ENCODE measurements around the gene PLCB2.

Gene PLCB2

DNA sequence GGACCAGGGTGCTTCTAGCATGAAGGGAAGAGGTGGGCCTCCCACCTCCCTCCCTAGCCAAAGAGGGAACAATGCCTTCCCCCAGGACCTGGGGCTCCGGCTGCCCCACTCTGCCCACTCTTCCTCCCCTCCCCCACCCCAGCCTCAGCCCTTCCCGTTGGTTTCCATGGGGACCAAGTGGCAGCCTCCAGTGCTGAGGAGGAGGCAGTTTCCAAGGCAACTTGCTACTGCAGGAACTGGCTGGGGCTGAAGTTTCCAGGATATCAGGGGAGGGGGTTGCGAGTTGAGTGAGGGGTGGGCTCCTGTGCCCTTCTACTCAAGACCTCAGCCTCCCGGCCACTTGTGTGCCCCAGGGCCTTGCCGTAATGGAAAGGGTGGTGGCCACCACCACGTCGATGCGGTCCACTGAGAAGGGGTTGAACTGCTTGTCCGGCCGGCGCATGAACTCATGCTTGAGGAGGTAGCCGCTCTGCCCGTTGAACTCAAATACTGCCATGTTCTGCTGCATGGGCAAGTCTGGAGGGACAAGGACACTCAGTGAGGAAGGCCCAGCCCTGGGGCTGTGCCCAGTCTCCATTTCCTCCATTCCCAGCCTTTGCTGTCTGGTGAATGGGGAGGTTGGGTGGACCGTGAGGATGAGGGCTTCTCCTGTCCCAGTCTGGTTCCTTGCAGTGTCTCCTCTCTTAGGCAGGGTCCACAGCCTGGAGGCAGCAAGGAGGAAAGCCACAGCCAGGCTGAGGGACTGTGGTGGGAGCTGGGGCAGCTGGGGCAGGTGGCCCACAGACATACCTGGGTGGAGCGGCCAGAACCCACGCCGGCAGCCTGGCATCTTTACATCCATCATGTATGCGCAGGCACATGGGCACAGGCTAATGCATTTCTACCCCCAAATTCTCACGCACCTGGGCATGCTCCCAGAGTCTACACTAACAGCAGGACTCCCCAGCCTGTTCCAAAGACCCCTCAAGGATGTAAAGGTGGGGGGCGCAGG is 13.5 kb downstream of the PLCB2 start:
- no peak for DNase-seq (ENCODE audit: extremely low read depth, low read depth)
- TF ChIP-seq, protein P1, sequence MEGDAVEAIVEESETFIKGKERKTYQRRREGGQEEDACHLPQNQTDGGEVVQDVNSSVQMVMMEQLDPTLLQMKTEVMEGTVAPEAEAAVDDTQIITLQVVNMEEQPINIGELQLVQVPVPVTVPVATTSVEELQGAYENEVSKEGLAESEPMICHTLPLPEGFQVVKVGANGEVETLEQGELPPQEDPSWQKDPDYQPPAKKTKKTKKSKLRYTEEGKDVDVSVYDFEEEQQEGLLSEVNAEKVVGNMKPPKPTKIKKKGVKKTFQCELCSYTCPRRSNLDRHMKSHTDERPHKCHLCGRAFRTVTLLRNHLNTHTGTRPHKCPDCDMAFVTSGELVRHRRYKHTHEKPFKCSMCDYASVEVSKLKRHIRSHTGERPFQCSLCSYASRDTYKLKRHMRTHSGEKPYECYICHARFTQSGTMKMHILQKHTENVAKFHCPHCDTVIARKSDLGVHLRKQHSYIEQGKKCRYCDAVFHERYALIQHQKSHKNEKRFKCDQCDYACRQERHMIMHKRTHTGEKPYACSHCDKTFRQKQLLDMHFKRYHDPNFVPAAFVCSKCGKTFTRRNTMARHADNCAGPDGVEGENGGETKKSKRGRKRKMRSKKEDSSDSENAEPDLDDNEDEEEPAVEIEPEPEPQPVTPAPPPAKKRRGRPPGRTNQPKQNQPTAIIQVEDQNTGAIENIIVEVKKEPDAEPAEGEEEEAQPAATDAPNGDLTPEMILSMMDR (IDR thresholded peaks at IDR 0.05; ENCODE audit: low read depth, low read length) = no peak

DNA sequence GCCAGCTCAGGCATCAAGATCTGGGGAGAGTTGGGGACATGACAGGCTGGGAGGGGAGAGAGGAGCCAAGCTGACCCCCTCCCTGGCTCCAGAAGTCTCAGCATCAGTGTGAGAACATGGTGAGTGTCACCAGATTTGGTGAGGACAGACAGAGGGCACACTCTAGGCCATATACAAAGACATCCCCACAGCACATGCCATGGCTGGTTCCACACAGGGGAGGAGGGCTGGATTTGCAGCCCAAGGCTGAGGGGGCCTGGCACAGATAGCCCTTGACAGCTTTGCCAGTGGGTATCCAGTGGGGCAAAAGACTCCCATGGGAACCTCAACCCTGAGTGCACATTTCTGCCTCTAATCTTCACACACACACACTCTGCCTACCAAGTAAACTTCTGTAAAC is 14.7 kb downstream of the PLCB2 start:
- TF ChIP-seq, protein P1 (IDR thresholded peaks at IDR 0.05; ENCODE audit: low read depth, low read length) = no peak

DNA sequence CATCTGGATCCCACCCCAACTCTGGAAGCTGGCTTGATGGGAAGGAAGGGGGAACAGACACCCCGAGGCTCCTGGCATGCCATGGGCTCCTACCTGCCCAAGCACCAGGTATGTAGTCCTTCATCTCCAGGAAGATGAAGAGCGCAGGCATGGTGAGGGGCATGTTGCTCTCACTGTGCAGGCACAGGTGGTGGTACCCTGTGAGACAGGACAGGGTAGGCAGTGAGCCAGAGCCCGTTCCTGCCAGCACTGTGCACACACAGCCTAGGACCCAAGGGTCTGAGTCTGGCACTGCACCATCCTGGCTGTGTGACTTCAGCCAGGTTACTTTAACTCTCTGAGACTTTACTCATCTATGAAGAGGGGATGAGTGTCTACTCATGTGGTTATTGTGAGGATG is 15.5 kb downstream of the PLCB2 start:
- no peak for DNase-seq (ENCODE audit: extremely low read depth, low read depth)
- TF ChIP-seq, protein P1 (IDR thresholded peaks at IDR 0.05; ENCODE audit: low read depth, low read length) = no peak

More for the DNA sequence above, 14.7 kb downstream of the PLCB2 start:
- no peak for DNase-seq (ENCODE audit: extremely low read depth, low read depth)

DNA sequence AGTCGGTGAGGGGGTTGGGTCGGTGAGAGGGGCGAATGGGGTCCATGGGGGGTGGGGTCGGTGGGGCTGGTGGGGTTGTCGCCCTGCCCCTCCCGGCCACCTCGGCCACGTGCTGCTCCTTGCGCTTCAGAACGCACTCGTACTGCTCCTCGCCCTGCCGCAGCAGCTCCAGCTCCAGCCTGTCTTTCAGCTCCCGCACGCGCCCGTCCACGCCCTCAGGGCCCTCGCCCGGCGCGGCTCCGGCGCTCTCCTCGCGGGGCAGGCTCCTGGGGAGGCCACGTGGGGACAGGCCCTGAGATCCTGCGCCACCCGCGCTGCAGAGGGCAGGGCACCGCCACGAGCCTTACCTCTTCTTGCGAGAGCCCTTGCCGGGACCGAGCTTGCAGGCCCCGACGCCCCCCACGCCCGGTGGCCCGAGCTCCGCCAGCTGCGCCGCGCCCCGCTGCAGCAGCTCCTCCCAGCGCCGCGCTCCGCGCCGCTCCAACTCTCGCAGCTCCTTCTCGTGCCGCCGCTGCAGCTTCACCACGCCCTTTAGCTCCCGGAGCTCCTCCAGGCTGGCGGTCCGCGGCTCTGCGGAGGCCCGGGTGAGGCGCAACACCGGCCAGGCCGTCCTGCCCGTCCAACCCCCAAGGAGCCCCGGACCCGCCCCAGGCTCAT is 16.7 kb downstream of the PLCB2 start:
- no peak for DNase-seq (ENCODE audit: extremely low read depth, low read depth)
- TF ChIP-seq, protein P1 (IDR thresholded peaks at IDR 0.05; ENCODE audit: low read depth, low read length) = no peak

DNA sequence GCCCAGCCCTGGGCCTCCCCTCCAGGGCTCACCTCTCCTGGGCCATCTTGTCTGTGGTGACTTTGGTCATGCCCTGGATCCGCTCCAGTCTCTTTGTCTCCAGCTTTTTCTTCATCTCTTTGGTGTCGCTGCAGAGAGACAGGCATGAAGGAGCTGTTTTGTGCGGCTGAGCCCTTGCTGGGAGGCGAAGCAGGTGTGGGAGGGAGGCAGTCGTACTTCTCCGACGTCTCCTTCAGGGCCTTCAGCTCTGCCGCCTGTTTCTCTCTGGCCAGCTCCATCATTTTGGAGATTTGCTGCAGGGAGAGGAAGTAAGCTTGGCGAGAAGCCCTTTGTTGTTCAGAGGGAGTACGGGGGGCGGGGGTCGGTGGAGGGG is 17.2 kb downstream of the PLCB2 start:
- TF ChIP-seq, protein P1 (IDR thresholded peaks at IDR 0.05; ENCODE audit: low read depth, low read length) = no peak
- no peak for DNase-seq (ENCODE audit: extremely low read depth, low read depth)

DNA sequence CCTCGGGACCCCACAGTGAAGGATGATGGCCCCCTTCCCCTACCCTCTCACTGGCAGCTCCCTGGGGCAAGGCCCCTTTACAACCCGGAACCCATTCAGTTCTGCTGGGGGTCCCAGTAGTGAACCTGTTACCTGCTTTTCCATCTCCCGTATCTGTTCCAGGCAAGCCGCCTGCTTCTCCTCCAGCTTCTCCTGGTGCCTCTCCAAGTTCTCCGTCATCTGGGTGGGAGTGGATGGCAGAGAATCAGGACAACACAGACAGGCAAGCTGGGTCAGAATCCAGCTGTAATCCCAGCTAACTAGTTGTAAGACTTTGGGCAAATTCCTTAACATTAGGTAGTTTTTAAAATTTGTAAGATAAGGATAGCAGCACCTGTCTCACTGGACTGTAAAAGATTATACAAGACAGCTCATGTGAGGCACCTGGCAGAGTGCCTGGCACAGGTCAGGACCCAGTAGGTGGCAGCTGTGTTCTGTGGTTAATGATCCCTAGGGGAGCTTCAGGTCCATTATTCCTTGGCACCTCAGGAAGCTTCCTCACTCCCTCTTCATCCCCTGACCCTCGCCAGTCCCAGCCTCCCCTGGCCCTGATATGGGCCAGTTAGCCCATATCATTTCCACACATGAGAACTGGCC is 18.5 kb downstream of the PLCB2 start:
- no peak for DNase-seq (ENCODE audit: extremely low read depth, low read depth)

More for the DNA sequence above, 18.5 kb downstream of the PLCB2 start:
- TF ChIP-seq, protein P1 (IDR thresholded peaks at IDR 0.05; ENCODE audit: low read depth, low read length) = no peak
